Tibial nerve (tissue), 4 donors: ENCODE results near the gene SLC6A13.

ENCODE experiments used
- CTCF ChIP-seq, 5 experiments: fragments of 200-600 bp in 3 of 5; fragments of 450-650 bp in 2 of 5; sonication (generic) in 3 of 5; IDR thresholded peaks; one replicate each; pipeline ENCODE4 v1.5.1; 2016 to 2019; ENCODE audit warnings: antibody characterized with exemption in 5 of 5, mild to moderate bottlenecking in 3 of 5, moderate library complexity in 2 of 5
- EP300 ChIP-seq, 2 donors: sonication (generic); formaldehyde crosslinking; IDR thresholded peaks; one replicate each; pipeline ENCODE4 v1.6.1; 2017; ENCODE audit warnings: antibody characterized with exemption in 2 of 2, mild to moderate bottlenecking in 1 of 2
- POLR2A ChIP-seq, 2 donors: fragments of 450-650 bp; IDR thresholded peaks; one replicate each; pipeline ENCODE4 v1.6.1; 2017; ENCODE audit warnings: antibody characterized with exemption in 2 of 2, mild to moderate bottlenecking in 2 of 2, moderate library complexity in 2 of 2

- TF ChIP-seq CTCF (IDR thresholded peaks at IDR 0.05): no peak
- no peak for TF ChIP-seq POLR2A (IDR thresholded peaks at IDR 0.05)
- no peak for TF ChIP-seq EP300 (IDR thresholded peaks at IDR 0.05)
Observed at GRCh38 chr12:262817-263216, at the start of gene SLC6A13.
